GM18909 (cell line): ENCODE results near the gene LOXL3.
"Not testable (repeated sequence)": the region's sequence is repeated elsewhere in the genome, so short reads cannot be mapped to it uniquely, and the experiment has no call there.

ENCODE experiments used
- ATAC-seq: cut with Tn5 transposase; IDR thresholded peaks from one replicate; pipeline ENCODE4 v1.9.1; 2021; ENCODE audit warnings: mild to moderate bottlenecking; ENCODE audit not compliant: unreplicated experiment, poor library complexity

LOXL3 gene

DNA sequence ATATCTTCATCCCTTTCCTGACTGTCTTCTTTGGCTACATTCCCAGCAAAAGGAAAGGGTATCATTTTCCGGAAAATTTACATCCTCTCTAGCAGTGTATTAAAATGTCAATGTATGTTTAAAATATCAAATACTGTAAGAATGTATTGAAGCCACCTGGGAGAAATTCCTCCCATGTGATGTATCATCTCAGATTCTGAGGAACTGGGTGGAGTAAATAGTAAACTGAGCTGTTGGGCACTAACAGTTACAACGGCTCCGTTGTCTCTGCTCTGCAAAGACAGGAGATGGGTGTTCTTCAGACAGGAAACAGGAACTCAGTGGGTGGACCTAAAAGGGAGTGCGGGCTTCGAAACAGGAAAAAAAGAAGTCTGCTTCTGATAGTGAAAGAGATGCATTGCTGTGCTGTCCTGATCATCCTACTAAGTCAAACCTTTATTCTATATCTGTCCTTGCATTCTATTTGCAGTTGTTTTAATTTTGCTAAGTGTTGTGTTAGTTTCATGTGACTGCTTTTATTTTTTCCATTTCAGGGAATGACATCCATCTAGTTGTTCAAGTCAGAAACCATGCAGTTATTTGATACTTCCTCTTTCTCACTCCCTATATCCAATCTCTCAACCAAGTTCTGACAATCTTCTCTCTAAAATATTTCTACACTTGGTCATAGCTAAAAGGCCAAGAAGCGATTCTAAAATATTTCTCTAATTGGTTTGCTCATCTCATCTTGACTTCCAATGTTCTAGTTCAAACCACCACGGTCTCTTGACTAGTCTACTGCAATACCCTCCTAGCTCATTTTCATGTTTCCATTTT is 20.2 kb upstream of the LOXL3 start:
- peak; percentile 56 for ATAC-seq

DNA sequence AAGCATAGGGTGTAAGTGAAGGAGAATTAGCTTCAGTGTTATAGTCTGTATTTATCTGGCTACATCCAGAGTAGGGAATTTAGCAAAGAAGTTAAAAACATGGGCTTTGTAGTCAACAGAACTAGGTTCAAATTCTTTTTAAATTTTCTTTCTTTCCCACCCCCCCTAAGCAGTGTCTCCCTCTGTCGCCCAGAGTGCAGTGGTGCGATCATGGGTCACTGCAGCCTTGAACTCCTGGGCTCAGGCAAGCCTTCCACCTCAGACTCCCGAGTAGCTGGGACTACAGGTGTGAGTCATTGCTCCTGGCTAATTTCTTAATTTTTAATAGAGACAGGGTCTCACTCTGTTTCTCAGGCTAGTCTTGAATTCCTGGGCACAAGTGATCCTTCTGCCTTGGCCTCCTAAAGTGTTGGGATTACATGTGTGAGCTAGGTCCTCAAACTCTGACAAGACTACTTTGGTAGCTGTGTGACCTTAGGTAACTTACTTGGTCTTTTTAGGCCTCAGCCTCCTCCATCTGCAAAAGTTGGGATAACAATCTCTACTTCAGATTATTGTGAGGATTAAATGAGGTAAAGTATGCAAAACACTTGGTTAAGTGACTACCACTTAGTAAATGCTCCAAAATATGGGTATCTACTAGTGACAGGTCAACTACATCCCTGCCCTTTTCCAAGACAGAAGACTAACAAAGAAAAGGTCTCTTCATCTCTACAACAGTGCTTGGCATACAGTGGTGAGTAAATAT is 18.6 kb upstream of the LOXL3 start:
- ATAC-seq, result no peak

- peak; percentile 58 for ATAC-seq
Observed at GRCh38 chr2:74571058-74571457, 17.3 kb upstream of the LOXL3 start.

- ATAC-seq, result no peak
Observed at GRCh38 chr2:74569686-74570085, 15.9 kb upstream of the LOXL3 start.

DNA sequence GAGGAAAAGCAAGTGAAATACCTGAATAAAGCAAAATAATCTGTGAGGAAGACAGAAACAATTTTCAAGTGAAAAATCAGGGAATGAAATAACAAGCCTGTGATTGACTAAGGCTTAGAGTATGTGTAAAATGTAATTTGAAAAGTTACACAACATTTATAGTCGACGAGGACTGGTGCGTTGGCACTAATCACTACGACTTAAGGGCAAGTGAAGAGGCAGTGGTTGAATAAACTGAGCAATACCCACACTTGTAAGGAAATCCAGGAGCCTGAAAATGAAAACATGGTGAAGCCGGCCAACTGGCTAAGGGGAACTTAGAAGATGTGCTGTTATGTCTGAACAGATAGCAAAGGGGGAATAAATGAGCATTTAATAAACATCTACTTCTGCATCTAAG is 14.1 kb upstream of the LOXL3 start:
- ATAC-seq, result no peak

DNA sequence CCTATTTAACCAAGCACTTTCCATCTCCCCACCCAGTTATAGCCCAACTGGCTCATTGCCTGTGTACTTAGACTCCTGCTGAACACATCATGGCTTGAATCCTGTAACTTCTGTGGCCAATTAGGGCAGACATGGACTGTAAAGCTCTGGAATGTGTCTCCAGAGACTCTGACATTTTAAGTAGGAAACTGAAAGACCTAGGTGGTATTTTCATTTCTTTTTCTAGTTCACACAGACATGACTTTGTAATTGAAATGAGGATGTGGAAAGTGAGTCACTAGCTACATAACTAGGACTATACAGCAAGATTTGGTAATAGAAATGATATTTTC is 13.0 kb upstream of the LOXL3 start:
- no peak for ATAC-seq

DNA sequence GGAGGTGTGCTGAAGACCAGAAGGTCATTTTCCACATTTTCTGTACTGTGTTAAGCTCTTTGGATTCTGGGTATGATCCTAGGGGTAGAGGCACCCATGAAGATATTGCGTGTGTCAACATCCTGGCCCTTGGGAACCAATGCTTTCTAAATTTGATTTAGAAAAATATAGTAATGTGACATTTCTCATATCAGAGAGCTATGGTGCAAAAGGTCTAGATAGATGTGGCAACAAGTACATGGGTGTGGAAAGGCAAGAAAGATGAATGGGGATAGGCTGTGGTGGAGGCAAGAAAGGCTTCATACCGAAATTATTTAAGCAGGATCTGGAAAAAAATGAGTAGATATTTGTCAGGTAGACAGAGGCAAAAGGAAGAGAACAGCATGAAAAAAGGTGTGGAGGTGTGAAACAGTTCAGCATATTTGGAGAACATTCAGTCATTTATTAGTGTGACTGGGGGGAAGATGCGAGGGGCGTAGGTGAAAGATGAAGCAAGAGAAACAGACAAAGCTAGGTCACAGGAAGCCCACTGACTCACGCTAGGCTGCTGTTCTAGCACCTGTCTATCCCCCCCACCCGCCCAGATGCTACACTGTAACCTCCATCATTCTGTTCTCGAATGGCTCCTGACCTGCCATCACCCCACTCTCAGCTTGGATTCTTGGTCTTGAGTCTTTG is 12.5 kb upstream of the LOXL3 start:
- no peak for ATAC-seq

DNA sequence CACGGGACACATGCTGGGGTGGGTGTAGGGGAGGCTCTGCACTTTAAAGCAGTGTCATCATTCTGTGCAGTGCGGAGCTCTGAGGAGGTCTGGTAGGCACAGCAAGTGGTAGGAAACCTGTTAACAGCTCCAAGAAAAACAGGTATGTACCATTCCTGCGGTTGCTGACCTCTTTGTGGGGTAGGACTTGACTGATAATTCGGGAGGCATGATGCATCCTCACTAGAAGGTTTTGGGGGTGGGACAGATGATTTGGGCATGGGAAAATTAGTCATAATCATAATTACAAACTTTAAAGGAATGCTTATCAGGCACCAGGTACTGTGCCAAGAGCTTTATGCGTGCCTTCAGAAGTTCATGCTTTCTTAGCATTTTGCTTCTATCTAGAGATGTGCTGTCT is 10.5 kb upstream of the LOXL3 start:
- no peak for ATAC-seq

DNA sequence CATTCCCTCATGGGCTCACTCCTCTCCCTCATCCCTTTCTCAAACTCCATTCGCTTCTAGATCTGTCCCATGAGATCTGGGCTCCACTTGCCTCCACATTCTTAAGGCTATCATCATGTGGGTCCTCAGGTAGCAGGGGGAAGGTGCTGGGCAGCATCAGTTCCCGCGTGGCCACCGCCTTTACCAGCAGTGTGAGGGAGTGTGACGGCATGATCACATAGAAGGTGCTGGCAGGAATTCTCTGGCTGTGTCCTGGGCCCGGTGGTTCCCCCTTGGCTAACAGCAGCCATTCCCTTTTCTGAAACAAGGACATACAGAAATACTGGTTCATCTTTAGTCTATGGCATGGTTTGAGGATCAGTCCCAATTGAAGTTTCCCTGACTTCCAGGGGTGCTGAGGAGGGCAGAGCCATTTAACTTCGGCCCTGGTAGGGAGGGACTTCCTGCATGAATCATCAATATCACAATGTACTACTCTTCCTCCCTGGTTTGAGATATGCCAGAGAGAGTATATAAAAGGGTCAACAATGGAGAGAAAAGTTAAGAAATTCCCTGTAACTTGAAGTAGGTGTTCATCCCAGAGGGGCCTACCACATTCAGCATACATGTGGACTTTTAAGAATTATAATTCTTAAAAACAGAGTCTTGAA is 8.5 kb upstream of the LOXL3 start:
- ATAC-seq, result no peak

GRCh38 chr2:74561022-74561421 is 7.3 kb upstream of the LOXL3 start:
- ATAC-seq, result not testable (repeated sequence)

DNA sequence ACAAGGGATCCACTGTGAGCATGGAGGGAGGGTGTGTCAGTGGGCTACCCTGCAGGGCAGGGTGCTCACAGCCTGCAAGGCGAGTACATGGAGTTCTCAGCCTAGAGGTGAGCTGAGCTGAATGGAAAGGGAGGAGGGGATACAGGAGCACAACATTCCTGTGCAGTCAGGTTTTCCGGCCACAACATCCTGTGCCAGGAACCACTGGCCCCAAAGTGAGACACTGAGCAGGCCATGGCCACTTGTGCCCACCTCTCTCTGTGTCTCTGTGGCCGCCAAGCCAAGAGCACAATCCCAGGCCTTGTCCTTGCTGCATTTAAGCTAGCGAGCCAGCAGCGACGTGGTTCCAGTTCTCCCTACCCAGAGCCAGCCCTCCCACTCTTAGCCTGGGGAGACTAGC is 6.8 kb upstream of the LOXL3 start:
- ATAC-seq, result no peak

GRCh38 chr2:74559912-74560311 is 6.2 kb upstream of the LOXL3 start:
- no peak for ATAC-seq

DNA sequence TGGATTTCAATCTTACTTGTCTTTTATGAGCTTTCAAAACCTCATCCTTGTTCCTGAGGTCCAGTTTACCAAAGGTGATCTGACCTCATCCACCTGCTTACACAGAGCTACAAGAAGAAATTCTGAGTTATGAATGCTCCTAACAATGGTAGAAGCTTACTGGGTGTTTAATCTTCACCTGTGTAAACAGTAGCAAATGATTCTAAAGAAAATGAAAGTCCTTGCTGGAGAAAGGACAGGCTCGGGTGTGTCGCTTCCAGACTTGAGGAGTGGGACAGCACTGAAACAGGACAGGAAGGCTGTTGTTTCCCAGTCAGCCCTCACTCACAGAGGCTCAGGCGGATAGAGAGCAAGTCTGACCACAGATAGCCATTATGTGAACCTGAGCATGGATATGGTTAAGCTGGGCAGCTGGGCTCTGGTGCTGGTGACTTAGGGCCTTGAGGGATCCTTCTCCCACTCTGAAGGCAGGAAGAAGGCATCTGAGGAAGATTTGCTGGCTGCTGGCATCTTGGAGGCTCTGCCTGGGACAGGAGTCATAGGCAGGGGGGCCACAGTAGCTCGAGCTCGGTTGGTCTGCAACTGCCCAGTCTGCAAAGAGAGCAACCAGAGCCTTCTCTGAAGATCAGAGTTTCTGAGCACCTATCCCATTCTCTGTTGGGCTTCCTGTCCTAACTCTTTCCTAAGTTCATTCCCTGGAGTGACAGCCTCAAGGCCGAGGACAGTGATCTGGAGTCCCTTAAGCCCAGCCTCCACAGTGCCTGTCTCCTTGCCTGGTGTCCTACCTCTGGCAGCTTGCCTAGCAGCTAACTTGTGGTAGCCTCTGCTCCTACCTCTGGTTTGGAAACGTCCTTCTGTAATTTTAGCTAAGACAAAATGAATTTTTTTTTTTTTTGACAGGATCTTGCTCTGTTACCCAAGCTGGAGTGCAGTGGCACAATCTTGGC is 4.8 kb upstream of the LOXL3 start:
- ATAC-seq, result no peak

DNA sequence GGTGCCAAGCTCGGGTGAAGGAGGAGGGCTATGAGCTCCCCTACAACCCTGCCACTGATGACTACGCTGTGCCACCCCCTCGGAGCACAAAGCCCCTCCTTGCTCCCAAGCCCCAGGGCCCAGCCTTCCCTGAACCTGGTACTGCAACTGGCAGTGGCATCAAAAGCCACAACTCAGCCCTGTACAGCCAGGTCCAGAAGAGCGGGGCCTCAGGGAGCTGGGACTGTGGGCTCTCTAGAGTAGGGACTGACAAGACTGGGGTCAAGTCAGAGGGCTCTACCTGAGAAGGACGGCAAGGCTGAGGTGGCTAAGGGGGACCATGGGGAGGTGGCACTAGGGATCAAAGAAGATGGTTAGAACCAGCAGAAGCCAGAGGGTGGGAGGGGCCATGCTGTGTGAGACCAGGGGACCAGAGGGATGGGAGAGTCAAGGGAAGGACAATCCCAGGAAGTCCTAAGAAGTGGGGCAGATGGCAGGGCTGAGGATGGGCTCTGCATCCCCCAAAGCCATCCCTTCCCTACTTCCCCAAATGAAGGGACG is 3.2 kb upstream of the LOXL3 start:
- ATAC-seq, result no peak

GRCh38 chr2:74556159-74556558 is 2.4 kb upstream of the LOXL3 start:
- no peak for ATAC-seq

DNA sequence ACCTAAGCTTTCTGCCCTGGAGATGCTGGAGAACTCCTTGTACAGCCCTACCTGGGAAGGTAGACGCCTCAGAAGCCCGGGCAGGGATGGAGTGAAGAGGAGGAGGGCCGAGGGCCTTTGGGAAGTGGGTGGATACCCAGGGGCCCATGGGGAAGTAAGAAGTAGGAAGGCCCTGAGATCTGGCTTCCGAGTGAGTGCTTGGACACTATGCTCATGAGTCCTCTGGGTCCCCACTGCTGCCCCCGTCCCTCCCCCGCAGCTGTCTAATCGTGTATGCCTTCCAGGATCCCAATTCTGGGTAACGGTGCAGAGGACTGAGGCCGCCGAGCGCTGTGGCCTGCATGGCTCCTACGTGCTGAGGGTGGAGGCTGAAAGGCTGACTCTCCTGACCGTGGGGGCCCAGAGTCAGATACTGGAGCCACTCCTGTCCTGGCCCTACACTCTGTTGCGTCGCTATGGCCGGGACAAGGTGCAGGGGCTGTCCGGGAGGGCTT is 1.9 kb upstream of the LOXL3 start:
- ATAC-seq, result no peak

DNA sequence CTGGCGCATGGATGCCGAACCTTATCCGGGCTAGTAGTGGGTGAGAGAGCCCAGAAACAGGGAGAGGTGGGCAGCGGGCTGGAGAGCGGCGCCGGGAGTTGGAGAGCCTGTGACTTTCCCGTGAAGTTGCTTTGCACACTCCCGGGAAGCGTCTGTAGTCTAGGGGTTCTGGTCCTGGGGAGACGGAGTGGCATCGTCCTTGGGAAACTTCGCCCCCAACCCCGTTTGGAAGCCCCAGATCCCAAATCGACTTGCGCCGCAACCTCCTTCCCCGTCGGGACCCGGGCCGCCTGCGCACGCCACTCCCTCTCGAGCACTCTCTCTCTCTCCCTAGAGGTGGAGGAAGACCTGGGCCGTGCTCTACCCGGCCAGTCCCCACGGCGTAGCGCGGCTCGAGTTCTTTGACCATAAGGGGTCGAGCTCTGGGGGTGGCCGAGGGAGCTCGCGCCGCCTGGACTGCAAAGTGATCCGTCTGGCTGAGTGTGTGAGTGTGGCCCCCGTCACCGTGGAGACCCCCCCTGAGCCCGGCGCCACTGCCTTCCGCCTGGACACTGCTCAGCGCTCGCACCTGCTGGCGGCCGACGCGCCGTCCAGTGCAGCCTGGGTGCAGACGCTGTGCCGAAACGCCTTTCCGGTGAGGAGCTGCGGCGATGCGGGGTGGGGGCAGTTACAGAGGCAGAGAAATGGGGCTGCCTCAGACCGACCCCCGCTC is 1.2 kb upstream of the LOXL3 start:
- ATAC-seq, result peak; percentile 50

DNA sequence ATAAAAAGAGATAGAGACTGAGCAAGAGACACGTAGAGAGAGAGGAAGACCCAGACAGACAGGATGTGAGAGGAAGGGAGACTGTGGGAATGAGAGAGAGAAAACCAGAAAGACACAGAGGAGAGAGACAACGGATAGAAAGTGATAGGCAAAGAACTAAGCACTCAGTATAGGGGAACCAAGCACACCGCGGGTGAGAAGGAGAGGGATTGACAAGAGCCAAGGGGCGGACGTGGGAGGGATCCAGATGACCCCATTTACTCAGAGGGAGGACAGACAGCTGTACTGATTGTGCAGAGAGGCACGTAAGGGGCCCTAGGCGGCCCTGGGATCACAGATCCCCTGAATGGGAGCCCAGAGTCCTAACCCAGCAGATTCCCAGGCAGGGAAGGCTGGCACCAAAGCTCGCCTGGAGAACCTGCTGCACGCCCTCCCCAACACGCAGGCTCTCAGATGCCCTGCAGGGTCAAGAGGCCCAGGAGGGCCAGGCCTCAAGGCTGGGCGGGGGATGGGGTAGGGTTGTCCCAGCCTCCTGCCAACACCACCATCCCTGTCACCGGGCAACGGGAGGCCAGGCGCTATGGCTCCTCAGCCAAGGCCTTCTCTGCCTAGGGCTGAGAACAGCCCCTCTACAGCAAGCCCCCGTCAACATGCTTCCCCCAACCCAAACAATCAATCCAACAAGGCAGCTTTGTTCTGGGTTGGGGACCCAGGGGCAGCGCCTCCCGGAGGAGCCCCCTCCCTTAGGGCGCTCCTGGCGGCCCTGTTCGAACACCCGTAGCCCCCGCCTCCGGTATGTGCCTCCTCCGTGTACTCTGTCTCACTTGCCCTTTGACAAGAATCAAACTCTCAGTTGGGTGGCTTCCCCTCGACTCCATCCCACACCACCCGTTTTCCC is 579 bp downstream of the LOXL3 start:
- ATAC-seq, result no peak
